Activated CD8-positive, alpha-beta memory T cell treated with anti-CD3 and anti-CD28 coated beads, Interleukin-2, amount 50 U/mL, for 48 hours (primary cell): ENCODE results near the gene APP.
"Not testable (repeated sequence)": the region's sequence is repeated elsewhere in the genome, so short reads cannot be mapped to it uniquely, and the experiment has no call there.

Source experiments
- DNase-seq: peaks from one replicate; pipeline ENCODE4 v3.0.0-alpha.2; 2020

Gene APP

DNA sequence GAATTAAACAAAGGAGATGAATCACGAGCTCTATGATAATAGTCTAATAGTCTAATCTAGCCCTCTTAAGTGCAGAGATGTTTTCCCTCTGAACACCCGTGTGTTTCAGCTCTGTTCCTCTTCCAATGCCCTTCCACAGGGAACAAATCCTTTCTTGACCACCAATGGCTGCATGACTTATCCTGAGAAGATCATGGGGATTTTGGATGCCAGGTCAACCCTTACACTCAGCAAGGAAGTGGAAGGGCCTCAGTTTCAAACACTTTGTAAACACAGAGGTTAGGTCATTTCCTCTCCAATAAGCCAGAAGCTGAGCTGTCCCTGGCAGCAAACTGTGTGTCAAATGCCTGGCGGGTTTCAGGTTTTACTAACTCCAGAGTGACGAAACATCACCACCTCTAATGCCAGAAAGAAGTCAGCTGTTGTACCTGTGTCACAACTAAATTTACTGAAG is 235.8 kb downstream of the APP start:
- DNase-seq = no peak

DNA sequence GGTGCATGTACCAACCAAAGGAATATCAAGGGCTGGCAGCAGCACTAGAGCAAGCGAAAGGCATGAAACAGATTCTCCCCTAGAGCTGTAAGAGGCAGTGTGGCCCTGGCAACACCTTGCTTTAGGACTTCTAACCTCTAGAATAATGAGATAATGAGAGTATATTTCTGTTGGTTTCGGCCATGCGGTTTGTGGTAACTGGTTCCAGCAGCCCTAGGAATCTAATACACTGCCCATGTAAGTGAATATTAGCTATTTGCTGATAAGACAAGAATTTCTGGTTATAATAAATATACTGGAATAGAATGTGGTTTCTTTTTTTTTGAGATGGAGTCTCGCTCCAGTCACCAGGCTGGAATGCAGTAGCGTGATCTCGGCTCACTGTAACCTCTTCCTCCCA is 236.4 kb downstream of the APP start:
- no peak for DNase-seq

DNA sequence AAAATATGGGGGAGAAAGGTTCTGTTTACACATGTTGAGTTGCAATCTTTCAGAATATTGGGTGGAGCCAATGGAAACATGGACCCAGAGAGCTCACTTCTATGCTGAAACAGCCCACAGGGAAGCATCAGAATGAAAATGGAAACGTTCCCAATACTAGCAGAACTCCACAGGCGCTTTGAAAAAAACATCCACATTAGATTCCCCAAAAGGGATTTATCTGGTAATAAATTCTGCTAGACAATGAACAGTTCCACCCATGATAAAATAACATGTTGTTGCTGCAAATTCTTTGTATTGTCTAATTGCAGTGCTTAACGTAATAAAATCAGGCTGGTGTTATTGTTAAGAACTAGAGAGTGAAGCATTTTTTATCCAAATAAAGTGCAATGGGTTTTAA is 238.8 kb downstream of the APP start:
- no peak for DNase-seq

DNA sequence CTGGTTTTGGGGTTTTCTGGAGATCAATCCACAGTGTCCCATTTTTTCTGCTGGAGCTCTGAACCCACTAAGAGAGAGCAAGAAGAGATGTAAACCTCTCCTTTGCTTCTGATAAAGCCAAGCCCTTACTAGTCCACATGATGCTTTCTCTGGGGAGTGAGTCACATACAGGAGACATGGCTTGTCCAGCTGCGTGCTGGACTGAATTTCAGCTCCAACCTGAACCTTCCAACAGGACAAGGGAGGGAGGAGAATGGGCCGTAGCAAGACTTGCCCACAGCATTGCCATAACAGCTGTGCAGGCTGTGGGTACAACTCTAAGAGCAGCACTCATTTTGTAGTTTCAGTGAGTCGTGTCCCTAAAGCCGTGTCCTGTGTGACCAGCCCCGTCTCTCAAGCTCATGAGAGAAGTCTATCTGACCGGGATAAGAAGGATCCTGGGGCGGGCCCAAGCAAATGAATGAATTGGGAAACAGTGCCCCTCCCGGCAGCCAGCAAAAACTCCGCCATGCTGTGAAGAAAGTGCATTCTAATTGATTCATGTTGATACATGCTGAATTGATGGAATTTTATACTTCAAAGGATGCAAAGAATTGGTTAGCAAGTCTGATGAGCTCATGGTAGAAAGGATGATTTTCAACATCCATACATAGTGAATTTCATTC is 240.6 kb downstream of the APP start:
- no peak for DNase-seq

DNA sequence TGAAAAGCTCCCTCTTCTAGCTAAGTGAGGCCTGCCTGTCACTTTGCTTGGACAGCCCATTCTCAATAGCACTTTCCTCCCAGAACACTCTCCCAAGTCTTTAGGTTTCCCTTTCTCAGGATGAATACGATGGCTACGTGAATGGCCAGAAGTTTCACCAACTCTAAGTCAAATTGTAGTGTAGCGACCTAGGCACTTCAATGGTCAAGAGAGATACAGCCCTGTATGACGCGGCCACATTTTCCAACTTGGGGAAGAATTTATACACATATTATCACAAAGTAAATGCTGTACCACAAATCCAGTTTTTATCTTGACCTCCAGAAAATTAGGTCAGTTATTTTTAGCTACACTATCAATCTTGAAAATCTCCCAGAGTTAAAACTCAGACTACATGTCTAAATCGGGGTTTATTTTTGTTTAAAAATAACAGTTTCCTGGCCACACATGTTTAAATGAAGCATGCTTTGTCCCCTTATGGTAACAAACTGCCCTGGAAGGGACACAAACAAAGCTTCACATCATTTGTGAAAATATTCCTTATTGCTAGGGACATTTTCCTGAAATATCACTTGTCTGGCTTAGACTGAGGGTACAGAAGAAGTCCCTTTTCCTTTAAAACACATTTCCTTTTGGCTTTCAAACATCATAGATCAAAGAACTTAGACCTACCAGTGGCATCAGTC is 243.2 kb downstream of the APP start:
- no peak for DNase-seq

DNA sequence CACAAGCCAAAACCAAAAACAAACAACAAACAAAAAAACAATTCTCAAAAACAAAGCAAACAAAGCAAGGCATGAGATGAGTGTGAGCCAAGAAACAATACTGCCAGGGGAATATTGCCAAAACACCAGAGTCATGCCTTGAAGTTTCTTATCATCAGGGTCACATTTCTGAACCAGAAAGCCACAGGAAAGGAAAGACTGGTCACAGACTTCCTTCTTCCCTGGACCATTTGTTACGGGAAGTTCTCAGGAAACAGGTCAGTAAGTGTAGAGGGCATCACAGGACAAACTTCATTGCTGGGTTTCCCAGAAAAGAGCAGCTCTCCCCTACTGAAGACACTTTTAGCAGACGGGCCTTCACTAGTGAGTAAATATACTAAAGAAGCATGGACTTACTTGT is 244.6 kb downstream of the APP start:
- DNase-seq = no peak

DNA sequence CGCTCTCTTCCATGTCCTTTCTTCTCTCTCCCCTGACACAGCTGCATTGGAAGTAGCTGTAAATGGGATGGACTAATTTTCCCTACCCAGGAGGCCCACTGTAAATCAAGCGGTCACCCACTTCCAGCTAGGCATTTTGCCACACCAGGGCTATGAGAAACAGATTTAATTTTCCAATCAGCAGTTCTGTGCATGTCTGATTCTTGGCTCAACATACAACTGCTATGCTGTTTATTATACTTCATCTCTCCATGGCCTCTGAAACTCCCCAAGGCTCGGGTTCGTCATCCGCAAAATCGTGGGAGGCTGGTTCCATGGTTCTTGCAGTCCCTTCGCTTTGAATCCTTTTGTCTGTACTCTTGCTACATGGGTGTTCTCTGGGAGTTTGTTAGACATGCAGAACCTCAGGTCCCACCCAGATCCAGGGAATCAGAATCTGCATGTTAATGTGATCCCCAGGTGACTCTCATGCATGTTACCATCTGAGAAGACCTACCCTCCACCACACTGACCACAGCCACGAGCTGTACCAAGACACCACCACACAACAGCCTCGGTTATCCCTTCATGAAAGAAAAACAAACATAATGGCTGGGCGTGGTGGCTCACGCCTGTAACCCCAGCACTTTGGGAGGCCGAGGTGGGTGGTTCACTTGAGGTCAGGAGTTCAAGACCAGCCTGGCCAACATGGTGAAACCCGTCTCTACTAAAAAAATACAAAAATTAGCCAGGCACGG is 245.3 kb downstream of the APP start:
- DNase-seq = no peak

DNA sequence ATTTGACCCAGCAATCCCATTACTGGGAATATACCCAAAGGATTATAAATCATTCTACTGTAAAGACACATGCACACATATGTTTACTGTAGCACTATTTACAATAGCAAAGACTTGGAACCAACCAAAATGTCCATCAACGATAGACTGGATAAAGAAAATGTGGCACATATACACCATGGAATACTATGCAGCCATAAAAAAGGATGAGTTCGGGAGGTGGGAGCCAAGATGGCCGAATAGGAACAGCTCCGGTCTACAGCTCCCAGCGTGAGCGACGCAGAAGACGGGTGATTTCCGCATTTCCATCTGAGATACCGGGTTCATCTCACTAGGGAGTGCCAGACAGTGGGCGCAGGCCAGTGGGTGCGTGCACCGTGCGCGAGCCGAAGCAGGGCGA is 252.4 kb downstream of the APP start:
- DNase-seq = not testable (repeated sequence)

DNA sequence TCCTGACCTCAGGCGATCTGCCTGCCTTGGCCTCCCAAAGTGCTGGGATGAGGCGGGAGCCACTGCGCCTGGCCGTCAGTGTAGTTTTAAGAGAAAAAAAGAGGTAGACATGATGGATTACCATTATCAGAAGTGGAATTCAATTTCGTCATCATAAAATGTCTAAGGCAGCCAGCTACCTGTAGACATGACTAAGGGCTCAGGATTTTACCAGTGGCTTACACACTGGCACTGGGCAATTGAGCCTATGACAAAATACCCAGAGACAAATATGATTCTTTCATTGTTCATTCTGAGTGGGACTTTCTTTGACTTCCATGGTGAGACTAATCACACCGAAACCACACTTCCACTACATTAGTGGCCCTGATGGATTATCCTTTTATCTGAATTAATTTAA is 254.3 kb downstream of the APP start:
- no peak for DNase-seq

DNA sequence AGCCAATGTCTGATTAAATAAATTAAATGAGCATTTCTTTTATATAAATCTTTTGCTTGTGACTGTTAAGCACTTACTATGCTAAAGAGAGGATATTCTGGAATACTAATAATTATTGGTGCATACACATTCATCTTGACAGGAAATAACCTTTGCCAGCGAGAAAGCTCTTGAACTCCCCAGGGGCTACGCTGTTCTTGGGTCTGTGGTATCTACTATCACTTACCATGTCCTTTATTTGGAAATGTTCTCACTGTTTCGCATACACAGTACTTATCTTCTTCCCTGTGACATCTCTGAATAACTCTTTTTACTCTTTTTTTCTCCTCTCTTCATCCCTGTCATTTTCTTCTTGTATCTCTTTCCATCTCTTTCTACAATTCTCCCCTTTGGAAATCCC is 257.1 kb downstream of the APP start:
- DNase-seq = no peak

DNA sequence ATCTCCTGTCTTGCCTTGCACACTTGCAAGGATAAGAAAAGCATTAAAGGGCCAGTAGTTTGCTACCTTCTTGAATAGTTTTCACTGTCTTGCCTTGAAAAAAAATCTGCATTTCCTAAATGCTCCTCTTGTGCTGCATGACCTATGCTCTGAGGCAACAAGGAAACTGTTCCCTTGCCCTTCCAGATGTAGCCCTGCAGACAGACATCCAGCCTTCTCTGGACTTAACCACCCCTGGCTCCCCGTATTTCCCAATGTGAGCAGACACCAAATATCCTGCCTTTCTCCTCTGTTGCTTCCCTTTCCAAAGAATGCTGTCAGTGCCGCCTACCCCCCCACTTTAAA is 258.2 kb downstream of the APP start:
- DNase-seq = no peak

DNA sequence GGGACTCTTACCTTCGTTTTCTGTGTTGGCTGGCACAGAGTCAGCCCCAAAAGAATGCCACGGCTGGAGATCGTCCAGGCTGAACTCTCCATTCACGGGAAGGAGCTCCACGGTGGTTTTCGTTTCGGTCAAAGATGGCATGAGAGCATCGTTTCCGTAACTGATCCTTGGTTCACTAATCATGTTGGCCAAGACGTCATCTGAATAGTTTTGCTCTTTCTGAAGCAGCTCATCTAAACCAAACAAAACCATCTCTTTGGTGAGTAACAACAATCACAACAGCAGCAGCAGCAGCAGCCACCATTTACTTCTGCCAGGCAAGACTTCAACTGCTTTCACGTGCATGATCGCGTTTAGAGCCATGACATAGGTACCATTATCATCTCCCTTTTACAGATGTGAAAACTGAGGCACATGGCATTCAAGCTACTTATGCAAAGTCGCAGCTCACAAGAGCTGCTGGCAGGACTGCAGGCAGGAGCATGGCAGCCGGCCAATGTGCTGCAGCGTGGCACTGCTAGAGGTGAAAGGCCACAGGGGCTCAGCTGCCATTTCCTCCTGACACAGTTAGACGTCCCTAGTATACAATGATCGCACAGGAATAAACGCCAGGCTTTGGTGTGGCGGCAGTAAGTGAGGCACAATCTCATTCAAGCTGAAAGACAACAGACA is 258.7 kb downstream of the APP start:
- no peak for DNase-seq

DNA sequence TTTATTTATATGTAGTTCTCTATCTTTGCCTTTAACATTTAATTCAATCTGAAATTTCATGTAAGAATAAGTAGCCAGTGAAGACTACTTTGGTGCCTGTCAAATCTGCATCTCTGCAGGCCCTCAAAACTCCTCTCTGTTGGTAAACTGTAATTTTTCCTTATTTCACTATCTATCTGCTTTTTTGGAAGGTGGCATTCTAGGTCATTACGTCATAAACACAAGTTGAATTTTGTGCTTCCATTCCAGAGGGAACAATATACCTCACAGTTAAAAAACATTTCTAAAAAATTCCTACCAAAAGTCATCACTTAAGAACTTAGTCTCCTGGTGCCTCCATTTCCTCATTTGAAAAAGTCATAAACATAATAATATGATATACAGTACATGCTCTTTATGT is 259.8 kb downstream of the APP start:
- no peak for DNase-seq

DNA sequence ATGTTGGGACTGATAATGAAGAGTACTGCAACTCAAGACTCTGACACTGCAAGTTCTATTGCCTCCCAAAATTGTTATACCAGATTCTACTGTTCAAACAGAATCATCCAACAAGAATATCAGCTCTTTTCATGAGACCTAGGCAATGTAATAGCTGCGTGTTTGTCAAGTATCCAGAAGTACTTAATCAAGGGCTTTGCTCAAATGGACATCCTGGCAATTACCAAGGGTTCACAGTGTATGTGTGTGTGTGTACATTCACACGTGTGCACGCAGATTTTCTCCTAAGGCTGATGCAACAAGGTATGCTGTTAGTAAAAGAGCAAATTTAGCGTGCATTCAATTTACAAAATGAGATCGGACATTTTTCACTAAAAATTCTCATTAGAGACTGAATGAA is 261.2 kb downstream of the APP start:
- no peak for DNase-seq

DNA sequence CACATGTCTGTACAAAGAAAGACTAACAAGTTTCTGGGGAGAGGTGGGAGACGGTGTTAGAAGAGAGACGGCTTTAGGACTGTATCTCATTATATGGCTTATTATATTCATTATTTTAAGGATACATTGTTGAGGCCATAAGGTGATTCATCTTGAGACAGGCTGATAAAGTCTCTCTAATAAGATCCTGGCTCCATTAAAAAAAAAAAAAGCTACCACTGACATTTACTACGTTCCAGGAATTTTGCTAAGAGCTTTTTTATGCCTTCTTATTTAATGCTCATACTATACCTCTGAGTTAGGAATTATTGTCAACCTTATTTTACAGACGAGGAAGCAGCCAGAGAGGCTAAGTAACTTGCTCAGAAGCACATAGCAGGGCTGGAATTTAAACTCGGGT is 262.1 kb downstream of the APP start:
- no peak for DNase-seq

DNA sequence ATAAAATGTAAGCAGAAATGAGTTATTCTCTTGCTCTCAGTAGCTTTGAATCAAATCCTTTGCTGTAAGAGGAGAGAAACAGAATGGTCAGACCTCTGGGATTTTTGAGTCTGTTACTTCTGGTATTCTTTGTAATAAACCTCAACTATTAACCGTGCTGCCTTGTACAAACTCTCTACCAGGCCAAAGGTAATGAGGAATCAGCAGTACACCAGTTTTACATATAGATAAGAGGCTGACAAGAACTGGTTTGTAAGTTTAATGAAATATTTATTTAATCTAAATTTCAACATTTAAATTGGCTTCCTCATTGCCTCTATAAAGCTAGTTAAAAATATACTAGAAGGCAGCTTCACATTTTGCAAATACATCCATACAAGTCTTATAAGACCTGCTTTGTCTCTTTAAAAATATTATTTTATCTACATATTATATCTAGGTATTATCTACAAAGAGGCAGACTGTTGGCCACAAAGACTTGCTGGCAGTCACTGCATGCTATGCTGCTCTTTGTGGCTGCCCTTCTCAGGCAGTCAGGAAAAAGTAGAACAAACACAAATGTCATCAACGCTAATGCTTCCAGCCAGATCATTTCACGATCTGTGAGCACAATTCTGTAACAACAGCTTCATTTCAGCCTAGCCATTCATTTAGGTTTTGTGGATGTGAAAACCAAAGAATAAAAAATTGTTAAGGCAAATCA is 262.8 kb downstream of the APP start:
- DNase-seq = no peak

DNA sequence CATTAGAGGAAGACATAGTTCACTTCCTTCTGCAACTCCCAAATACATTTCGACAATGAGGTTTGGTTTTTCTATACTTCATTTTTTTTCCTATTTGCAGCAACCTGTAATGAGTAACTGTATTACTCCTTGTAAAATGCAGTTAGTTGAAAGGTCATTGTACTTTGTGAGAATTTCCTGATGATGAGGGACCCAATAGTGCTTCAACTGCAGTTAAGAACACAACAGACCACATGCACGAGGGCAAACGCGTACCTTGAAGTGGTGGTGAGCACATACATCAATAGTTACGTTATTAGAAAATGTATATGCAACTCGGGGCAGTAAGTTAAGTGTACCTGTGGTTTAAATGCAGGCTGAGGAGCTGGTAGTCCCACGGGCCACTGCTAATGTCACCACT is 264.0 kb downstream of the APP start:
- DNase-seq = no peak

DNA sequence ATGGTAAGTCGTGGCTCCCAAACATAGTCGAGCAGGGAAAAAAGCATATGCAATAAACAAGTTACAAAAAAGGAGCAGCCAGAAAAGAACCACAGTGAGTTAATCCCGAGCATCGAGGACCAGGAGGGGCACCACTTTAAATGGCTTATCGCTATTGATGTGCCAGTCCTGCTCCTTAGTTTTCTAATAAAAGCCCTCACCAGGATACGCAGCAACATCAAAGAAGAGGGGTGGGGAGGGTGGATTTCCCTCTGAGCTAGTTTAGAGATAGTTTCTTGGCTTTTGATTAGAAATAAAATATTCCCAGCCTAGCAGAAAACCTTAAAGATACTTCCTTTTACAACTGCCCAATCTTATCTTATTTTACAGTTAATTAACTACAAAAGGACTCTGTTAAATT is 265.4 kb downstream of the APP start:
- no peak for DNase-seq

DNA sequence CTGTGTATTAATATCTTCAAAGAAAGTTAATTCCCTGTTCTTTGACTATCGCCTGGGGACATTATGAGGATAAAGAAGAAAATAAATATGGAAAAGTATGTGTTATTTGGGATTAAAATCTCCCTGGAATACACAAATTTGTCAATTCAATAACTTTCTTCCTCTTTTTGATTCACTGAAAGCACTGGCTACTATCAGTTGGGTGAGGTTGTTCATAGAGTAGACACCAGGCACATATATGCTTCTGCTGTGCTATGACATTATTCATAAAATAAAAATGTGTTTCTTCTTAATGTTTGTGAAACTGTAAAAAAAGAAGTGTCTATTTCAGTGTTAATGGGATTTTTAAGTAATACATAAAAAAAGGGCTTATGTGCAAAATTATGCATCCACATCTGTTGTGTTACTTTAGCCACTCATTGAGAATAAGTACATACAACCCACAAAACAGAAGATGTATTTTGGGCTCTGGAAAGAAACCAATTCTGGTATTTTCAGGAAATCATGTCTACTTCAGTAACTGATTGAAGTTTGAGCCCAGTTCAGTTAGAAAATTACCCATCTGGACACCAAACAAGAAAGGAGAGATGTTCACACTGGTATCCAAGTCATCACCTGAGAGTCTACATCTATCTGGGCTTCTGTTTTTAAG is 266.4 kb downstream of the APP start:
- DNase-seq = no peak

DNA sequence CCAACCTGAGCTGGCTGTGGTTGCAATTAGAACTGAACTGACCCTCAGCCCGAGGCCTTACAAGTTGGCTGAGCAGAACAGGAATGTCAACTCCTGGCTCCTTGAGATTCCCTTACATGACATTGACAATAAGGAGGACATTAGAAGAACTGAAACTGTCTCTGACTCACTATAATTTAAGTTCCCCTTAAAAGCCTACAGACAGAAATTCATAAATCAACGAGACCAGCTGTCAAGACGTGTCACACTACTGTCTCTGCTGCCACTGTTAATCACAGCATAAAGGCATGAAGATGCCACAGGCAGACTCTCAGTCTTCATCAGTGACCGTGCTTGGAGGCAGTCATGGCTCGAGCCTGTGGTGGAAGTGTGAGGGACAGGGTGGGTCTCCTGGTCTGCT is 267.0 kb downstream of the APP start:
- no peak for DNase-seq

DNA sequence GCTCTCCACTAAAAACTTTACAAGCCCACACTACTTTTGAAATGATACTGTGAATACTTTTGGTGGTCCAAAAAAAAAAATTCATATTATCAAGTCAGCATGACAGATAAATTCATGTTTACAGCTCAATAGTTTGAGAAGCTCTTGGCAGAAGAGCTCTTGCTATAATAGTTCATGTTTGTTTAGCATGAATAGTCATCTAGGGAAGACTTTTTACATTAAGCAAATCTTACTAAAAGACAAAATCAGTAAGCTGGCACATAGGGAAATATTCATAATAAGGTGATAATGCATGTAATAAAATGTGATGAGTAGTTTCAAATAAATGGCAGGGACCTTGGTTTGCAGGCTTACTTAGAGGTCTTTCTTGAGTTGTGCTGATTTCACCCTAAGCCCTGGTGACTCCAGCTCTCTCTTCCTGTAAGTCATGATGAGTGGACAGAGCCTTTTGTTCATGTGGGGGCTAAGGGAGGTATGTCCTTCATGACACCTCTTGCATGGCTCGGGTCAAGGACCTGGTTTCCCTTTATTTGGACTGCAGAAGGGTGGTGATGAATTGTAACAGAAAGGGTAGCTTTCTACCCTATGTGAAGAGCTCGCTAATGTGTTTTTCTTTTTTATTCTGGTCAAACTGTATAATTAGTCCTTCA is 269.1 kb downstream of the APP start:
- no peak for DNase-seq

DNA sequence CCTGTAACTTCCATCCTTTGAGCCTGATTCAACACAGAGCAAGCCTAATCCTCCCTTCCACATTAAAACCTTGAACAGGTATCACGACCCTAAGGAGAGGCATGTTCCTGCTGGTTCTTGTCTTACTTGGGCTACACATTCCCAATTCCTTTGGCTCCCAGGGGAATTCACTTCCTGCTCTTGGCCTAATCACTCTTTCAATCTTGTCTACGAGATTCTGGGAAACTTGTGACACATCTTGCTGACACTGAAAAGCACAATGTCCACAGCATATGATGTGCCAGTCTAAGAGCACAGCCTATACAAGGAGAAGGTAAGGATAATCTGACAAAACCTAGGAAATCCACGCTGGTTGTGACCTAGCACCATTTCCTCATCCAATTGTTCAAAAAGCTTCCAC is 271.9 kb downstream of the APP start:
- DNase-seq = no peak
